ENCODE measurements around the gene PLSCR4.

PLSCR4 gene

GRCh38 chr3:146277953-146278631 is 27.2 kb upstream of the PLSCR4 start:
- in situ Hi-C loops (cut with MboI; ENCODE audit: low sequenced_read_pairs, unreplicated experiment), result no loop called here
- no peak for TF ChIP-seq CTCF (IDR thresholded peaks at IDR 0.05; ENCODE audit: borderline replicate concordance, control extremely low read depth, extremely low read depth, insufficient read depth, missing control alignments)
- no peak for DNase-seq (ENCODE audit: low spot score)

GRCh38 chr3:146275476-146275875 is 24.6 kb upstream of the PLSCR4 start:
- in situ Hi-C loops (cut with MboI; ENCODE audit: low sequenced_read_pairs, unreplicated experiment), result no loop called here
- no peak for TF ChIP-seq CTCF (IDR thresholded peaks at IDR 0.05; ENCODE audit: borderline replicate concordance, control extremely low read depth, extremely low read depth, insufficient read depth, missing control alignments)
- DNase-seq (ENCODE audit: low spot score), result no peak

GRCh38 chr3:146274833-146275232 is 23.9 kb upstream of the PLSCR4 start:
- TF ChIP-seq CTCF (IDR thresholded peaks at IDR 0.05; ENCODE audit: borderline replicate concordance, control extremely low read depth, extremely low read depth, insufficient read depth, missing control alignments), result no peak
- no peak for DNase-seq (ENCODE audit: low spot score)
- in situ Hi-C loops (cut with MboI; ENCODE audit: low sequenced_read_pairs, unreplicated experiment), result no loop called here

- no peak for TF ChIP-seq CTCF (IDR thresholded peaks at IDR 0.05; ENCODE audit: borderline replicate concordance, control extremely low read depth, extremely low read depth, insufficient read depth, missing control alignments)
- in situ Hi-C loops (cut with MboI; ENCODE audit: low sequenced_read_pairs, unreplicated experiment), result no loop called here
- DNase-seq (ENCODE audit: low spot score), result no peak
Observed at GRCh38 chr3:146273721-146274407, 23.0 kb upstream of the PLSCR4 start.

- DNase-seq (ENCODE audit: low spot score), result no peak
- no peak for TF ChIP-seq CTCF (IDR thresholded peaks at IDR 0.05; ENCODE audit: borderline replicate concordance, control extremely low read depth, extremely low read depth, insufficient read depth, missing control alignments)
- in situ Hi-C loops (cut with MboI; ENCODE audit: low sequenced_read_pairs, unreplicated experiment), result no loop called here
Observed at GRCh38 chr3:146271180-146271579, 20.3 kb upstream of the PLSCR4 start.

- DNase-seq (ENCODE audit: low spot score), result no peak
- in situ Hi-C loops (cut with MboI; ENCODE audit: low sequenced_read_pairs, unreplicated experiment), result no loop called here
- TF ChIP-seq CTCF (IDR thresholded peaks at IDR 0.05; ENCODE audit: borderline replicate concordance, control extremely low read depth, extremely low read depth, insufficient read depth, missing control alignments), result no peak
Observed at GRCh38 chr3:146269271-146269670, 18.4 kb upstream of the PLSCR4 start.
